H1 (cell line): ENCODE measurements around the gene ALOX15. TPM values are rescaled to one million over a fixed set of nuclear protein-coding genes. Genes with fewer than 3 reads are reported as not detected.

Experiments used
- CTCF ChIA-PET: fragments of 300-600 bp; sonication (Branson Sonifier 250); formaldehyde crosslinking; loops from one replicate; lab custom pipeline; 2021; ENCODE audit not compliant: partially characterized antibody; lab: Charles Lee
- POLR2A ChIA-PET: fragments of 300-600 bp; sonication (Branson Sonifier 250); formaldehyde crosslinking; loops from one replicate; lab custom pipeline; 2021; ENCODE audit warnings: inconsistent platforms; ENCODE audit not compliant: partially characterized antibody; lab: Charles Lee
- DNase-seq, 2 experiments: peaks; one replicate each; pipeline versions ENCODE4 v3.0.0 to v3.0.0-alpha.2; 2010 to 2022; ENCODE audit warnings: low spot score in 2 of 2, low read depth in 1 of 2, mixed read lengths in 1 of 2
- FAIRE-seq: peaks from 2 replicates; lab custom pipeline; 2011; peaks lifted over from hg19 to GRCh38; lab: Jason Lieb, UNC
- H2AFZ ChIP-seq: 2 replicates; pipeline ENCODE4 v1.8.1; 2012; ENCODE audit warnings: low read length, inconsistent platforms
- H2AK5ac ChIP-seq: 2 replicates; pipeline ENCODE4 v1.6.1; 2013; ENCODE audit warnings: low read depth, low read length
- H2BK120ac ChIP-seq: replicated peaks from 2 replicates; pipeline ENCODE3; 2013; ENCODE audit warnings: low read depth, low read length, inconsistent platforms
- H2BK12ac ChIP-seq: 2 replicates; pipeline ENCODE4 v1.6.1; 2013; ENCODE audit warnings: low read depth, low read length
- H2BK15ac ChIP-seq: 2 replicates; pipeline ENCODE4 v1.6.1; 2013; ENCODE audit warnings: low read length
- H2BK20ac ChIP-seq: 2 replicates; pipeline ENCODE4 v1.6.1; 2013; ENCODE audit warnings: low read length
- H2BK5ac ChIP-seq: 2 replicates; pipeline ENCODE4 v1.6.1; 2013; ENCODE audit warnings: low read depth, low read length
- H3K14ac ChIP-seq: 2 replicates; pipeline ENCODE4 v1.6.1; 2013; ENCODE audit warnings: inconsistent platforms; ENCODE audit not compliant: insufficient read length
- H3K18ac ChIP-seq: 2 replicates; pipeline ENCODE4 v1.6.1; 2013; ENCODE audit warnings: low read length; ENCODE audit errors: extremely low read depth
- H3K23ac ChIP-seq: 2 replicates; pipeline ENCODE4 v1.6.1; 2013; ENCODE audit warnings: inconsistent platforms; ENCODE audit not compliant: insufficient read length
- H3K23me2 ChIP-seq: 2 replicates; pipeline ENCODE4 v1.6.1; 2013; ENCODE audit warnings: low read depth, low read length
- H3K27ac ChIP-seq: 2 replicates; pipeline ENCODE4 v1.6.1; 2011; ENCODE audit warnings: low read depth, low read length, inconsistent platforms
- H3K27me3 ChIP-seq, 4 experiments: replicated peaks in 1 of 4; 1 replicate in 1 of 4; 2 replicates in 3 of 4; pipeline versions ENCODE4 v1.6.1 to v1.8.1; 2011 to 2013; ENCODE audit warnings: low read length in 3 of 4, mild to moderate bottlenecking in 3 of 4, inconsistent platforms in 2 of 4, mixed read lengths in 2 of 4, moderate library complexity in 1 of 4; ENCODE audit not compliant: control insufficient read depth in 3 of 4, insufficient read depth in 3 of 4; ENCODE audit errors: extremely low read depth in 1 of 4
- H3K36me3 ChIP-seq, 4 experiments: 2 replicates each; pipeline versions ENCODE4 v1.6.1 to v1.8.1; 2011 to 2013; ENCODE audit warnings: mild to moderate bottlenecking in 4 of 4, low read length in 3 of 4, moderate library complexity in 2 of 4, control low read depth in 1 of 4, inconsistent platforms in 1 of 4; ENCODE audit not compliant: insufficient read depth in 4 of 4, control insufficient read depth in 2 of 4
- H3K4ac ChIP-seq: replicated peaks from 2 replicates; pipeline ENCODE3; 2013; ENCODE audit warnings: low read length, low read depth, mixed read lengths, inconsistent platforms; ENCODE audit not compliant: insufficient read length
- H3K4me1 ChIP-seq, 4 experiments: replicated peaks in 1 of 4; 1 replicate in 1 of 4; 2 replicates in 3 of 4; pipeline versions ENCODE4 v1.6.1 to v1.8.1; 2011 to 2013; ENCODE audit warnings: low read length in 3 of 4, inconsistent platforms in 2 of 4, mixed read lengths in 1 of 4; ENCODE audit not compliant: insufficient read depth in 4 of 4, control insufficient read depth in 3 of 4
- H3K4me2 ChIP-seq, 2 experiments: 2 replicates each; pipeline versions ENCODE4 v1.6.1 to v1.8.1; 2011 to 2013; ENCODE audit warnings: low read depth in 2 of 2, low read length in 2 of 2, control low read depth in 1 of 2, inconsistent platforms in 1 of 2, mild to moderate bottlenecking in 1 of 2; ENCODE audit not compliant: insufficient read depth in 1 of 2
- H3K4me3 ChIP-seq, 4 experiments: fragments of 200-600, 300-600 bp in 1 of 4; sonication (generic), shearing (Covaris generic), sonication (Bioruptor Twin) in 1 of 4; 2 replicates each; pipeline versions ENCODE4 v1.5.1 to v1.8.1; 2011 to 2016; ENCODE audit warnings: low read length in 4 of 4, low read depth in 3 of 4, control low read depth in 2 of 4, inconsistent platforms in 2 of 4, mild to moderate bottlenecking in 2 of 4, mixed read lengths in 1 of 4, moderate library complexity in 1 of 4; ENCODE audit not compliant: insufficient read depth in 2 of 4; ENCODE audit errors: extremely low read depth in 1 of 4
- H3K56ac ChIP-seq: replicated peaks from 2 replicates; pipeline ENCODE3; 2013; ENCODE audit warnings: low read depth, mild to moderate bottlenecking, mixed read lengths, low read length, inconsistent platforms; ENCODE audit not compliant: insufficient read length
- H3K79me1 ChIP-seq: 2 replicates; pipeline ENCODE4 v1.6.1; 2013; ENCODE audit warnings: low read depth, low read length, control low read depth
- H3K79me2 ChIP-seq, 2 experiments: 2 replicates each; pipeline versions ENCODE4 v1.6.1 to v1.8.1; 2012 to 2013; ENCODE audit warnings: low read length in 2 of 2, mild to moderate bottlenecking in 2 of 2, inconsistent platforms in 1 of 2; ENCODE audit not compliant: insufficient read depth in 2 of 2, control insufficient read depth in 1 of 2
- H3K9ac ChIP-seq, 4 experiments: replicated peaks in 1 of 4; 1 replicate in 1 of 4; 2 replicates in 3 of 4; pipeline versions ENCODE4 v1.6.1 to v1.8.1; 2011 to 2013; ENCODE audit warnings: low read depth in 3 of 4, low read length in 3 of 4, control low read depth in 2 of 4, mild to moderate bottlenecking in 2 of 4, moderate library complexity in 2 of 4, inconsistent platforms in 1 of 4; ENCODE audit errors: extremely low read depth in 1 of 4
- H3K9me3 ChIP-seq, 2 experiments: 2 replicates each; pipeline versions ENCODE4 v1.6.1 to v1.8.1; 2012 to 2013; ENCODE audit warnings: mild to moderate bottlenecking in 2 of 2, moderate library complexity in 2 of 2, control low read depth in 1 of 2, inconsistent platforms in 1 of 2, low read depth in 1 of 2, low read length in 1 of 2, mixed read lengths in 1 of 2; ENCODE audit not compliant: insufficient read depth in 2 of 2
- H4K20me1 ChIP-seq, 2 experiments: replicated peaks in 1 of 2; 2 replicates each; pipeline versions ENCODE3 to v1.8.1; 2011 to 2013; ENCODE audit warnings: inconsistent platforms in 2 of 2, low read length in 2 of 2, mild to moderate bottlenecking in 1 of 2; ENCODE audit not compliant: insufficient read depth in 2 of 2, control insufficient read depth in 1 of 2
- H4K5ac ChIP-seq: 2 replicates; pipeline ENCODE4 v1.6.1; 2013; ENCODE audit warnings: low read length, low read depth, mixed read lengths, inconsistent platforms; ENCODE audit not compliant: insufficient read length
- H4K8ac ChIP-seq: 2 replicates; pipeline ENCODE4 v1.8.0; 2013; ENCODE audit warnings: mild to moderate bottlenecking, moderate library complexity, low read length, inconsistent platforms; ENCODE audit not compliant: insufficient read depth; ENCODE audit errors: extremely low read depth
- H4K91ac ChIP-seq: replicated peaks from 2 replicates; pipeline ENCODE3; 2013; ENCODE audit warnings: low read length, mixed read lengths, inconsistent platforms; ENCODE audit not compliant: insufficient read length
- BCL11A ChIP-seq, 2 experiments: IDR thresholded peaks; one replicate each; pipeline ENCODE4 v1.6.1; 2011; ENCODE audit warnings: low read depth in 2 of 2, low read length in 2 of 2, mild to moderate bottlenecking in 2 of 2
- BRCA1 ChIP-seq: IDR thresholded peaks from 2 replicates; pipeline ENCODE4 v1.6.1; 2012; ENCODE audit warnings: low read depth, low read length, improper control_type of control experiment
- CREB1 ChIP-seq: IDR thresholded peaks from 2 replicates; pipeline ENCODE4 v1.6.1; 2012; ENCODE audit warnings: inconsistent platforms
- CTBP2 ChIP-seq: IDR thresholded peaks from 2 replicates; pipeline ENCODE4 v1.7.0; 2011; ENCODE audit warnings: borderline replicate concordance, mild to moderate bottlenecking, moderate library complexity, mixed read lengths, low read length; ENCODE audit not compliant: insufficient read depth, insufficient read length
- EGR1 ChIP-seq: IDR thresholded peaks from 2 replicates; pipeline ENCODE4 v1.6.1; 2011; ENCODE audit warnings: low read depth, low read length, borderline replicate concordance
- JUND ChIP-seq: IDR thresholded peaks from 2 replicates; pipeline ENCODE4 v1.6.1; 2011; ENCODE audit warnings: mild to moderate bottlenecking, improper control_type of control experiment, low read length
- NRF1 ChIP-seq: IDR thresholded peaks from 2 replicates; pipeline ENCODE4 v1.6.1; 2011; ENCODE audit warnings: mild to moderate bottlenecking, low read depth, low read length, improper control_type of control experiment
- POLR2A ChIP-seq, 2 experiments: IDR thresholded peaks; 1 replicate in 1 of 2; 2 replicates in 1 of 2; pipeline ENCODE4 v1.6.1; 2011; ENCODE audit warnings: low read depth in 2 of 2, low read length in 2 of 2, mild to moderate bottlenecking in 2 of 2; ENCODE audit errors: control extremely low read depth in 1 of 2
- RBBP5 ChIP-seq: IDR thresholded peaks from 2 replicates; pipeline ENCODE4 v1.7.1; 2012; ENCODE audit warnings: low read depth, mild to moderate bottlenecking, inconsistent platforms, low read length, moderate library complexity, borderline replicate concordance
- RXRA ChIP-seq: IDR thresholded peaks from 2 replicates; pipeline ENCODE4 v1.6.1; 2011; ENCODE audit warnings: low read depth, mild to moderate bottlenecking, low read length, moderate library complexity; ENCODE audit not compliant: insufficient read depth
- SP1 ChIP-seq: IDR thresholded peaks from 2 replicates; pipeline ENCODE4 v1.6.1; 2011; ENCODE audit warnings: low read depth, low read length
- SP4 ChIP-seq: IDR thresholded peaks from 2 replicates; pipeline ENCODE4 v1.6.1; 2012; ENCODE audit warnings: low read length, inconsistent platforms
- TAF1 ChIP-seq: IDR thresholded peaks from 2 replicates; pipeline ENCODE4 v1.6.1; 2011; ENCODE audit warnings: mild to moderate bottlenecking, low read depth, low read length
- TCF12 ChIP-seq: IDR thresholded peaks from 2 replicates; pipeline ENCODE4 v1.6.1; 2011; ENCODE audit warnings: low read depth, mild to moderate bottlenecking, low read length
- WGBS, 2 experiments: shearing (Covaris generic) in 1 of 2; methylation state at CpG; one replicate each; pipeline versions ENCODE4 v1.1.6 to v1.1.7; 2013 to 2015; ENCODE audit warnings: low lambda C conversion rate in 2 of 2, mixed read lengths in 2 of 2, inconsistent platforms in 1 of 2, low coverage in 1 of 2, missing lambda C conversion rate in 1 of 2; ENCODE audit not compliant: insufficient replicate concordance in 2 of 2, insufficient coverage in 1 of 2, insufficient read length in 1 of 2; ENCODE audit errors: extremely low coverage in 1 of 2, missing lambda C conversion rate in 1 of 2; 5-methylcytosine and 5-hydroxymethylcytosine counted together
- polyA plus RNA-seq, 7 experiments: library from polyadenylated mRNA; depleted of rRNA in 3 of 7; stranded (reverse) in 5 of 7; unstranded in 2 of 7; fragments of >200 nt in 5 of 7; fragments of 200-250 nt in 2 of 7; gene quantifications; 1 replicate in 5 of 7; 2 replicates in 1 of 7; 4 replicates in 1 of 7; pipeline versions ENCODE4 v1.2.1 to v1.2.3, GENCODE V29; 2011 to 2013; ENCODE audit warnings: missing spikeins in 2 of 7, mixed read lengths in 2 of 7
- total RNA-seq: library from RNA; stranded (reverse); fragmentation: NEBNext Ultra II Directional; extraction: Animal tissue kit (Norgen Biotek cat#: 25700); gene quantifications from 2 replicates; pipeline ENCODE4 v1.2.1, GENCODE V29; 2021
- TF ChIP-seq, protein P1 (sequence below): IDR thresholded peaks from 2 replicates; pipeline ENCODE4 v1.6.1; 2011; ENCODE audit warnings: low read depth, mild to moderate bottlenecking, low read length; ENCODE audit not compliant: insufficient read depth

The ALOX15 gene
- total and polyA plus RNA-seq, 2 of the 8 experiments (the other 6 are each of a cell fraction or from before 2014, with no cell fraction given): 1.5 to 1.7 TPM

DNA sequence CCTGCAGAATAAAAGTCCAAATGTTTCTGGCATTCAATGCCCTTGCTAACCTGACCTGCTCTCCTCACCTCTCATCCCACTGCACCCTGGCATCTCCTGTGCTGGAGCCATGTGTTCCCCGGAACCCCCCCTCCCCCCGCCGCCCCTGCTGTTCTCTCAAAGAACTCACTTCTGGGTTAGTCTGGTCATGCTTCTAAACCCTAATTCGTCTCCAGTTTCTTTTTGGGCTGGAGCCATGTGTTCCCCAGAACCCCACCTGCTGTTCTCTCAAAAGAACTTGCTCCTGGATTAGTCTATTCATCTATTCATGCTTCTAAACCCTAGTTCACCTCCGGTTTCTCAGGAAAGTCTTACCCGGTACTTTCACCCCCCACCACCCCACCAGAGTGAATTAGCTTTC is 808 bp upstream of the ALOX15 start:
- Histone ChIP-seq H2BK15ac (no peak overlapping the region), H3K4ac (no peak overlapping the region), H3K4me3 (peak overlapping the region in 1 of 4 experiments; percentile 61; a peak in 2 of 8 replicates), H2AK5ac (no peak overlapping the region), H4K5ac (no peak overlapping the region), H3K23ac (no peak overlapping the region), H3K79me1 (no peaks in the 10 kb centered on the region), H2BK120ac (no peak overlapping the region), H3K27ac (no peak overlapping the region), H3K79me2 (no peaks in the 10 kb centered on the region), H4K91ac (no peak overlapping the region), H3K4me1 (peaks cover 0 to 11% (median 7%) of the 10 kb centered on the region in 4 experiments; a peak in 6 of 7 replicates), H4K8ac (no peak overlapping the region), H3K9ac (no peak overlapping the region), H3K14ac (no peak overlapping the region), H2BK5ac (no peak overlapping the region), H4K20me1 (no peaks in the 10 kb centered on the region), H2BK20ac (no peak overlapping the region), H3K9me3 (no peaks in the 10 kb centered on the region), H2AFZ (no peak overlapping the region), H3K56ac (no peak overlapping the region), H3K4me2 (peak overlapping the region; percentile 78 to 91), H3K23me2 (peaks cover 11% of the 10 kb centered on the region; the same call in 1 of the 2 replicates), H3K18ac (no peak overlapping the region), H2BK12ac (no peak overlapping the region), H3K36me3 (no peaks in the 10 kb centered on the region), H3K27me3 (peaks cover 27 to 48% (median 42%) of the 10 kb centered on the region in 4 experiments)
- ChIA-PET POLR2A (interaction anchor here (0.7 to 1.2 kb wide), 3 partner anchors 18 to 82 kb away, joined by 3 to 4 read pairs (median 3); no protein-coding TSS in a partner anchor), CTCF (interaction anchor here (0.5 to 1.0 kb wide), 4 partner anchors 67 to 146 kb away, joined by 3 read pairs; partner anchors contain the start of gene GLTPD2)
- FAIRE-seq (no peak), DNase-seq (no peak)
- WGBS, 2 experiments: 37% methylated on average over 4 of the region's 6 CpGs; no CpG with 5 or more reads in 1 of the 2 experiments
- TF ChIP-seq NRF1 (no peak), RBBP5 (no peak), CREB1 (no peak), RXRA (no peak), TAF1 (no peak), SP4 (no peak), EGR1 (no peak), CTBP2 (no peak), POLR2A (IDR thresholded peaks at IDR 0.05; ENCODE audit: control extremely low read depth in 1 of 2, low read depth in 2 of 2, low read length in 2 of 2) (no peak), SP1 (no peak), JUND (no peak), BRCA1 (no peak), BCL11A (IDR thresholded peaks at IDR 0.05; ENCODE audit: low read depth in 2 of 2, low read length in 2 of 2) (no peak), TCF12 (no peak)
- TF ChIP-seq, protein P1, sequence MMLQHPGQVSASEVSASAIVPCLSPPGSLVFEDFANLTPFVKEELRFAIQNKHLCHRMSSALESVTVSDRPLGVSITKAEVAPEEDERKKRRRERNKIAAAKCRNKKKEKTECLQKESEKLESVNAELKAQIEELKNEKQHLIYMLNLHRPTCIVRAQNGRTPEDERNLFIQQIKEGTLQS: no peak
